Activated CD4-positive, alpha-beta T cell treated with anti-CD3 and anti-CD28 coated beads for 48 hours (primary cell): ENCODE data around the gene ARL16.

Source experiments
- DNase-seq: peaks from one replicate; pipeline ENCODE4 v3.0.0-alpha.2; 2020

Gene ARL16

DNA sequence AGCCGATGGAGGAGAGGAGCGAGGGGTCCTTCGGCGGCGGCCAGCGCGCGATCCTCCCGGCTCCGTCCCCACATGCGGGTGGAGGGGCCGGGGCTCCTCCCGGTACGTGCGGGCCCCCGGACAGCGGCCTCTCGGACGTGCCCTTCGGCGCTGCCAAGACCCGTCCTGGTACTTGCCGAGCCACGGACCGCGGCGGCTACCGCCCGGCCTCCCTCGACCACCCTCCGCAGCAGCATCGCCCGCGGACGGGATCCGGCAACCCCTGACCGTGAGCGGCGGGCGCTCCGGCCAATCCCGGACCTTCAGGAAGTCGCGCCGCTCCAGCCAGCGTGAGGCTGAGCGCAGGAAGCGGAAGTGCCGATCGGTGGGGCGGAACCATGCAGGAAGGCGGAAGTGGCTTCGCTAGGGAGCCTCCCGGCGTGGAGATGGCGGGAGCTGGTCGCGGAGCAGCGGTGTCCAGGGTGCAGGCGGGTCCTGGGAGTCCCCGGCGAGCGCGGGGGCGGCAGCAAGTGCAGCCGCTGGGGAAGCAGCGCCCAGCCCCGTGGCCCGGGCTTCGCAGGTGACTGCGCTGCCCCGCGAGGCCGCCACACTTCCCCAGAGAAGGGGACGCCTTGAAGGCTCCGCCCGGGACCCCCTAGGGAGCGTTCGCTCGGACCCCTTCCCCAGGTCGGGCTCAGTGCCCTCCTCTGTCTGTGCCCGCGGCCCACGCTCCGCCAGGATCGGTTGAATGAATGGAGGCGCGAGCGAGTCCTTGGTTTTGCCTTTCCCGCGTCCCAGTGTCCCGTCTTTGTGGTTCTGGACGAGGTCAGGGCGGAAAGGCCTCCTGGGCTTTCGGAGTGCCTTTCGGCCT is 17.0 kb downstream of the ARL16 start, which contains the start of the genes CCDC137 and OXLD1:
Gene CCDC137 (plus strand): TSS at position 396 of the 850 bp plus-strand sequence. CDS start 30 bp downstream, at position 426.
Gene OXLD1 (minus strand): TSS at position 264 of the 850 bp plus-strand sequence. CDS start 28 bp downstream, at position 236.
- peak; percentile 97 for DNase-seq

DNA sequence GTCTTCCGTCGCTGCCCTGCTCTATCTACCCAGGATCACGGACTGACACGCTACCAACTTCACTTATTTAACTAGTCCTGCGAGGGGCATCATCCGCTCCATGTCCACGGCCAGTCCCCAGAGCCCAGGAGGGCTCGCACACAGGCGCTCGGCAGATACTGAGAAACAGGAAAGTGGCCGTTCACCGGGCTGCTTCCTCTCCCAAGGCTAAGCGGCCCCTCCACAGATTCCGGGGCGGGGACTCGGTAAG is 17.6 kb downstream of the ARL16 start:
- DNase-seq, result peak; percentile 47

DNA sequence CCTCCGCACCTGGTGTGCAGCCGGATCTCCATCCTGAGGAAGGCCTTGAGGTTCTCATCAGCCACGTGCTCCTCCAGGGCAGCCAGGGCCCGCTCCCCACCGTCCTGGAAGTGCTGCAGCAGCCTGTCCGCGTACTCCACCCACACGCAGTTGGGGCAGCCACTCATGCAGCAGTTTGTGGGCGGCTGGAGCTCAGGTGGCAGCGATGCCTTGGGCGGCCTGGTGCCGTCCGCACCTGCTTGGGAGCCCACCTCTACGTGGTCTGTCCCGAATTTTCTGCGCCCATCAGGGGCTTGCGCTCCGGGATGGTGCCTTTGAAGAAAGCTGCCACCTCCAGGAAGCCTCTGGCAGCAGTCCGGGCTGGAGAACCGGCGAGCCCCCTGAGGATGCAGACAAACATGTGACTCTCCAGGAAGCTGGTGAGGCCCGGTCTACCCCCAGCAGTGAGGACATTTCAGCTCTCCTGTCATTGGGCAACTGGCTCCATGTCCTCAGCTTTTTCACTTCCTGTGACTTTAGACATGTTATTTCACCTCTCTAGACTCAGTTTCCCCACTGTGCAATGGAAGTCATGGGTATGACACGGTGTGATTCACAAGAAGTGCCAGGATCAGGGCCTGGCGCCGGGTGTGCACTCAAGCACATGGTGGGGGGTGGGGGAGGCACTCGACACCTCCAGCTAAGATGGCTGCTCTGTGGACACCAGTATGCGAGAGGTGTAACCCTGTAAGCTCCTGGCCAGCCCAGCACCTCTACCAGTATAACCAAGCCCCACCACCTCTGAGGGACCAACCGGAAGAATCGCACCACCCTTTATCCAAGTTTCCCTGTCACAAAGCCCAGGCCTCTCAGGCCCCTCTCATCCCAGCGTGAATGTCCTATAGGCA is 18.1 kb downstream of the ARL16 start:
- DNase-seq, result peak; percentile 80

DNA sequence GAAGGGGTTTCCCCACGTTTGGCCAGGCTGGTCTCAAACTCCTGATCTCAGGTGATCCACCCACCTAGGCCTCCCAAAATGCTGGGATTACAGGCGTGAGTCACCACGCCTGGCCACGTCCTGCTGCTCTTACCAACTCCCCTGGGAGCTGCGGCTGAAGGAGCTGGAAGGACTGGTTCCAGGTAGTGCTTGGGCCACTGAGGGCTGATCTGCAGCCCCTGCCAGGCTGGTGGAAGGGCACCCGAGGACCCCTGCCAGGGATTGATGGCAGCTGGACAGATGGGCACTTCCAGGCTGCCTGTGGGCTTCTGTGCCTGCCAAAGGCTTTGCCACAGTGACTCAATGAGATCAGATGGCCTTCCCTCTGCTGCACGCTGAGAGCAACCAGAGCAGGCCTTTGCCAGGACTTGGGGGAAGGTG is 19.5 kb downstream of the ARL16 start:
- DNase-seq, result peak; percentile 27

DNA sequence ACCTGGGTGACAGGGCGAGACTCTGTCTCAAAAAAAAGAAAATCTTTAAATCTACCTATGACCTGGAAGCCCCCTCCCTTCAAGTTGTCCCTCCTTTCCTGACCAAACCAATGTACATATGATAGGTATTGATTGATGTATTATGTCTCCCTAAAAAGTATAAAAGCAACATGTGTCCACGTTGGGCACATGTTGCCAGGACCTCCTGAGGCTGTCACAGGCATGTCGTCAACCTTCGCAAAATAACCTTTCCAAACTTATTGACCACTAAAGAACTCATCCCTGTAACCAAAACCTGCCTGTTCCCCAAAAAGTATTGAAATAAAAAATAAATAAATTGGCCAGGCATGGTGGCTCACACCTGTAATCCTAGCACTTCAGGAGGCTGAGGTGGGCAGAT is 21.6 kb downstream of the ARL16 start:
- DNase-seq, result no peak

DNA sequence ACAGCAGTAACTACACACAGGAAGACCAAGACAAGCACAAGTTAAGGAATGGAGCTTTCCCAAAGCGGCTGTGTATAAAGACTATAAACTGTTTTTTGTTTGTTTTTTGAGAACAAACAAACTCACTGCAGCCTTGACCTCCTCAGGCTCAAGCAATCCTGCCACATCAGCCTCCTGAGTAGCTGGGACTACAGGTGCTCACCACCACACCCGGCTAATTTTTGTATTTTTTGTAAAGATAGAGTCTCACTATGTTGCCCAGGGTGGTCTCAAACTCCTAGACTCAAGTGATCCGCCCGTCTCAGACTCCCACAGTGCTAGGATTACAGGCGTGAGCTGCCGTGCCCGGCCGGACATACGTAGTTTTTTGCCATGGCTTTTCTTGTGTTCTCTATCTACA is 23.2 kb downstream of the ARL16 start:
- DNase-seq, result no peak

DNA sequence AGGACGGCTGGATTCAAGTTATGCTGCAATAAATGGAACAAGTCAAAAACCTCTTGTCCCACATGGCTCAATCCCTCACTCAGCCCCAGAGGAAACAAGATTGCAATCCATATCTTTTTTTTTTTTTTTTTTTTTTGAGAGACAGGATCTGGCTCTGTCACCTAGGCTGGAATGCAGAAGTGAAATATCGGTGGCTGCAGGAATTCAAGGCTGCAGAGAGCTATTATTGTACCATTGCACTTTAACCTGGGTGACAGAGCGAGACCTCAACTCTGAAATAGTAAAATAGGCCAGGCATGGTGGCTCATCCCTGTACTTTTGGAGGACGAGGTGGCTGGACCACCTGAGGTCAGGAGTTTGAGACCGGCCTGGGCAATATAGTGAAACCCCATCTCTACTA is 24.6 kb downstream of the ARL16 start:
- DNase-seq, result no peak

DNA sequence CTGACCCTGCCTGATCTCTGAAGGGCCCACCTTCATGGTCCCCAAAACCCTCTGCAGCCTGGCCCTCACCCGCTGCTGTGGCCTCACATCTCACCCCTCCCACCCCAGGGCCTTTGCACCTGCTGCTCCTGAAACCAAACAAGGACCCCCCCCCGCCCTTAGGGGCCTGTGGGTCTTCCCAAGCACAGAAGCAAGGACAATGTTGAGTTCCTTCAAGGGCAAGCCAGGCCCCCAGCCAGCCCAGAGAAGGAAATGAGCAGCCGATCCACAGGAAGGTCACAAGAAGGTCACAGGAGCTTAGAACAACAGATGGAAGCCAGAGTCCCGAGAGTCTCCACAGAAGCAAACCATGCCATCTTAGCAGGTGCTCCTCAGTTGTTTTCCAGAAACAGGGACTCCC is 26.8 kb downstream of the ARL16 start:
- no peak for DNase-seq

DNA sequence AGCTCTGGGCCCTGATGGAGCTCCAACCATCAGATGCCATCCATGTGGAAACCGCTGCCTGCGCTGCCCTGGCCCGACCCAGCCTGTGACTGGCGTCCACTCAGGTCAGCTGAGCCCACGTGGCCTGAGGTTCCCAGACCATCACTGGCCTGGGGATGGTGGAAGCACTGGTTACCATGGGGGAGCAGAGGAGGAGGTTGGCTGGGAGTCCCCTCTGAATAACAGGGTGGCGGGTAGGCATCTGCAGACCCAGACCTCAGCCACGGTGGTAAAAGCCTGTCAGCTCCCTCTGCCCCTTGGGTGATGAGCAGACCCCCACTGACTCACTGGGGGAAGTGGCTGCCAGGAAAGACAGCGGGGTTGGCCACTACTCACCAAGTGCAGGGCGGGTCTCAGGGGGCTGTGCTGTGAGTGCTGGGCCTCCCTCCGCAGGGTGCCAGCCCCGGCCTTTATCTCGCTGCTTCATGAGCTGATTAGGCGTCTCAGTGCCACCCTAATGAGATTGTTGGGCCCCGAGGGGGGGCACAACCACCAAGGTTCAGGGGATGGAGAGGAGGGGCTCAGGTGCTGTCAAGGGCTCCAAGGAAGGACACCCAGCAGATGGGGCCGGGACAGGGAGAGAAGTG is 27.4 kb downstream of the ARL16 start, which contains the start of gene PDE6G:
Gene PDE6G (minus strand): TSS at position 425 of the 626 bp plus-strand sequence. CDS start 3,237 bp downstream, outside the sequence.
- DNase-seq, result no peak

DNA sequence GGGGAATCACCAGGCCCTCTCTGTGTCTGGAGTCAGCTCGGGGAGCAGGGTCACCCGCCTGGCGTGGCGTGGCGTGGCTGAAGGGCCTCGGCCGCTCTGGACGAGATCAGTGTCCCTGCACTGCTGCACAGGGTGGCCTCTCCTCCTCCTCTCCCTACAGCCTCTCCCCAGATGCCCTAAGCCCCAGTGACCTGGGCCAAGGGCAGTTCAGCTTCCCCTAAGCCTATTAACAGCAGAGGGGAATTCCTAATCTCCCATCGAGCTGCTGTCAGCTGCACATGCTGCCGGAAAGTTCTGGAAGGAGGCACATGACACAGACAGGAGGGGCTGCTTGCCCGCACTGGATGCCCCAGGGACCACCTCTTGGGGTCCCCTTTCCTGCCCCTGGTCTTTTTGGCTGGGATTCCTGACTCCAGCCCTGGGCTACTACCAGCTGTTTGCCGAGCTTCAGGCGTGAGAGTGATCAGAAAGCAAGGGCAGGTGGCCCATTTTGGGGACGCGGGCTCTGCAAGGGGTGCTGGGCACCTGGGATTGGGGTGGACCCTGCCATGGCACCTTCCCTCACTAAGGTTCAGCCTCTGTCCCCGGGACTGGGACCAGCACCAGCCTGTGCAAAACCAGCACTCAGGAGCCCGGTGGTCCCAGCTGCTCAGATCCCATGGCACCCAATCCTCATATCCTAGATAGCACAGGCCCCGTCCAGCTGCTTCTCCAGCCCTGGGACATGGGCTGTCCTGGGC is 28.0 kb downstream of the ARL16 start:
- no peak for DNase-seq

DNA sequence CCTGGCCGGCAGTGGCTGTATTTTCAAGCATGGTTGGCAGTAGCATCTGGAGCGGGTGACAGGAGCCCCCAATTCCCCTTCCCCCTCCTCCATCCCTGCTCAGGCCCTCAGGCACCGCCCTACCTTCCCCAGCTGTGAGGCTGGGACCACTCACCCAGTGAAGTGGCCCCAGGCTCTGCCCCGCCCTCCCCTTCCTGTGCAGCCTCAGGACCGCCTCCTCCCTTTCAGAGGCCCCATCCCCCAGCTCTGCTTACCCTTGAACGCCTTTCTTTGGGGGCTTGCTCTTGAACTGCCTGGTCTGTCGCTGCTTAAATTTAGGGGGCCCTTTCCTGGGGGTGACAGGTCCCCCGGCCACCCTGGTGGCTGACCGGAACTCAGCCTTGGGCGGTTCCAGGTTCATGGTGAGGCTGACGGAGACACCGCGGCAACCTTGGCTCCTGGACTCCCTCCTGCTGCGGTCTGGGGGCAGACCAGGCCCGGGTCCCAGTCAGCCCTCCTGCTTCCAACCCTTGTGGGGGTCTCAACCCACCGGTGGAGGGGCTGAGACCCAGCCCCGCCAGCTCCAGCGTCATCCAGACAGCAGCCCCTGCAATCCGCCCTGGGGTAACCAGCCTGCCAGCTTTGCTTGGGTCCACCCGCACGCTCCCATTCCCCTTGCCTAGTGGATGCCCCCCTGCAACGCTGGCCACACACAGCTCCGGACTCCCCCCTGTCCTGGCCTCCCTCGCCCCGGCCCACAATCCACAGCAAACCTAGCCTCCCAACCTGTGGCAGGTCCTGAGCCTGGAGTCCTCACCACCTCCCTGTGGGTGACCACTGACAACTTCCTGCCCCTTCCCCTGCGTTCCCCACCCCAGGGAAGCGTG is 30.5 kb downstream of the ARL16 start:
- DNase-seq, result peak; percentile 28

DNA sequence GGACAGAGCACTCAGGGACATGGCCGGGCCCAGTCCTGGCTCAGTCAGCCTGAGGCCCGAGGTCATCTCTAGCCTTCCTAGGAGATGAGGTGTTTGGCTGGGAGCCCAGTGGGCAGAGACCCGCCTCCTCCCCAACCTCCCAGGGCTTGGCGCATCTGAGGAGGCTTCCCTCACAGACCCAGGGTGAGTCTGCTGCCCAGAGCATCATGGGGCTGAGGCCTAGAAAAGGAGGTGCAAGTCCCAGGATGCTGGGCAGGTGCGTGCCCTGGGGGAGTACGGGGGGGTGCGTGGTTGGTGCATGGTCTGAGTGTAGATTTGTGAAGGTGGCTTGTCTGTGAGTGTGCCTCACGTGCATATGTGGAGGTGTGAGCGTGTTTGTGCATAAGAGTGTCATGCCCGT is 31.9 kb downstream of the ARL16 start:
- DNase-seq, result no peak

DNA sequence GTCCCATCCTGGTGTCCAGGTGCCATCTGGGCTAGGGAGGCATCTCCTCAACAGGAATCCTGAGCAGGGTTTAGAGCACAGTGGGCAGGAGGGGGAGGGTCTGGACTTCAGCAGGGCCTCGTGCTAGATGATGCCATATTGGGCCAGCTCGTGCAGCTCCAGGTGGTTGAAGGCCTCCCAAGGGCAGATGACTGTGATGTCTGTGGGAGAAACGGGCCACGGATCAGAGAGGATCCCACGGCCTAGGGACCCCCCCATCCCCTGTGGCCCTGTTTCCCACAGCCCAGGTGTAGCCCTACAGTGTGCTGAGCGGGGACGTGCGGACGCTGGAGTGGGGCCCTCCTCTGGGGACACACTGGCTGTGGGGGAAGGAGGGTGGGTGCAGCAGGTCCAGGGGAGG is 32.6 kb downstream of the ARL16 start:
- no peak for DNase-seq

DNA sequence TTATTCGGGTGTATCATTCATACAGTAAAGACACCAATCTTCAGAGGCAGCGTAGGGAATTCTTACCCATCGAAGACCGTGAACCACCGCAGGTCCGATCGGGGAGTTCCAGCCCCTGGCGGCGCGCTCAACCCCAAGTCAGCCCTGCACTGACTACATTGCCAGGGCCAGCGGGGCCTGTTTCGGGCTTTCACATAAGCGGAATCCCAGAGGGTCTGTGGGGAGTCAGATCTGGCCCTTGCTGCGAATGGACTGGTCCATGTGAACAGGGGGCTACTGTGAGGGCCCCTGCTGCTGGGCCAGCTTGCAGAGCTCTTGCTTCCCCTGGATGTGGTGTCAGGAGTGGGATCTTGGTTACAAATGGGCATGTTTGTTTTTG is 34.9 kb downstream of the ARL16 start:
- no peak for DNase-seq

DNA sequence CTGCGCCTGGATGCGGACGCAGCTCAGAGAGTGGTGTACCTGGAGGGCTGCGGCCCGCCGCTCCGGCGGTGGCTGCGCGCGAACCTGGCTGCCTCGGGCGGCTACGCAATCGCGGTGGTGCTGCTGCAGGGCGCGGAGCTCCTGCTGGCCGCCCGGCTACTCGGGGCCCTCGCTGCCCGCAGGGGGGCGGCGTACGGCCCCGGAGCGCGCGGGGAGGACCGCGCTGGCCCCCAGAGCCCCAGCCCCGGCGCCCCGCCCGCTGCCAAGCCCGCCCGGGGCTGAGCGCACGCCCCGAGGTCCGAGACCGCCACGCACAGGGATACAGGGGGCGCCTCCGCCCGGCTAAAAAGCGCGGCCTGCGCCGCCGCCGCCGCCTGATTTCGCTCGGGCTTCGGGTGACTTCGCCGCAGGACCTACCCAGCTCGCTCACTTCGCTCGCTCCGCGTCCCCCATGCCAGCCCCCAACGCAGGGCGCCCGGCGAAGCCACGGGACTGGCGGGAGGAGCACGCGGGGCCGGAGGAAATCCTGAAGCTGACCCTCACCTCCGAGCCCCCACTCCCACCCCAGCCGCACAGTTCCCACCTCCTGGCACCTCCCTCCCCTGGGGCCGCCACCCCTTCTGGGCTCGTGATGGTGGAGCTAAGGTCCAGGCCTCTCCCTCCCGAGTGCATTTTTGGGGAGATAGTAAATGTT is 35.4 kb downstream of the ARL16 start:
- no peak for DNase-seq

DNA sequence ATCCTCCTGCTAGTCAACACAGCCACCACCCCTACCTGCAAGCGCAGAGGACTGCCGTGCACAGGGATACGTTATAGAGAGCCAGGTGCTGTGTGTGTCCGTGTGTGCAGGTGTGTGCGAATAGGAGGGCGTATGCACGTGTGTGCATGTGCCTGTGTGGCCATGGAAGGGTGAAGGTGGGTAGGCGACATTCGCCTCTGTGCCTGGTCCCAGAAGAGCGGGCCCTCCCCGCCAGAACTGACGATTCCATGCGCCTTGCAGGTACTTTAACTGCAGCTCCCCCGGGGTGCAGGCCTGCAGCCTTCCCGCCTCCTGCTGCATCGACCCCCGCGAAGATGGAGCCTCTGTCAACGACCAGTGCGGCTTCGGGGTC is 36.0 kb downstream of the ARL16 start:
- DNase-seq, result no peak

DNA sequence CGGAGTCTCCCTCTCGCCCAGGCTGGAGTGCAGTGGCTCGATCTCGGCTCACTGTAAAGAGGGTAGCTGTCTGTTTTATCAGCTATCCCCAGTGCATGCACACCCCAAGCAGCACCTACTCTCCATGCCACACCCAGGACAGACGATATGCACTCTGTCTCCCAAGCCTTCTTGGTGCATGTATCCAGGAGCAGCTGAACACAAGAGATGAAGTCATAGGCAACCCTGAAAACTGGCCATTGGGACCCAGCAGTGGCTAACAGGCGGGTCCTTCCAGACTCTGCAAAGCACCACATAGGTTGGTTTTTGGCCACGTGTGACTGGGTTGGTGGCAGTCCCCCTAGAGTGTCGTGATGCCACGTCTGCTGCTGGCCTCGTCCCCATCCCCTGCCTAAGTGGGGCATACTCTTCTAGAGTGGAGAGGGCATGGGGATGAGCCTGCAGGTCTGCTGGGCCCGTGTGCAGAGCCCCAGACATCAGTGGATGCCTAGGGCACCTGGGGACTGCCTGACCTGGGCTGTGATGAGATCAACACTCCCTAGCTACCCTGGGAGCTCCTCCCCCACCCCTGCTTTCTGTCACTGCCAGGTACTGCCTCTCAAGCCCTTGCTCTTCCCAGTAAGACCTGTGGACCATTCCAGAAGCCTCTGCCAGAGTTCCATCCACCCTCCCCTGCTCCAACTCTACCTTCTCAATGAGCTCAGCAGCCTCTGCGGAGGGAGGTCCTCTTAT is 36.6 kb downstream of the ARL16 start:
- DNase-seq, result no peak

DNA sequence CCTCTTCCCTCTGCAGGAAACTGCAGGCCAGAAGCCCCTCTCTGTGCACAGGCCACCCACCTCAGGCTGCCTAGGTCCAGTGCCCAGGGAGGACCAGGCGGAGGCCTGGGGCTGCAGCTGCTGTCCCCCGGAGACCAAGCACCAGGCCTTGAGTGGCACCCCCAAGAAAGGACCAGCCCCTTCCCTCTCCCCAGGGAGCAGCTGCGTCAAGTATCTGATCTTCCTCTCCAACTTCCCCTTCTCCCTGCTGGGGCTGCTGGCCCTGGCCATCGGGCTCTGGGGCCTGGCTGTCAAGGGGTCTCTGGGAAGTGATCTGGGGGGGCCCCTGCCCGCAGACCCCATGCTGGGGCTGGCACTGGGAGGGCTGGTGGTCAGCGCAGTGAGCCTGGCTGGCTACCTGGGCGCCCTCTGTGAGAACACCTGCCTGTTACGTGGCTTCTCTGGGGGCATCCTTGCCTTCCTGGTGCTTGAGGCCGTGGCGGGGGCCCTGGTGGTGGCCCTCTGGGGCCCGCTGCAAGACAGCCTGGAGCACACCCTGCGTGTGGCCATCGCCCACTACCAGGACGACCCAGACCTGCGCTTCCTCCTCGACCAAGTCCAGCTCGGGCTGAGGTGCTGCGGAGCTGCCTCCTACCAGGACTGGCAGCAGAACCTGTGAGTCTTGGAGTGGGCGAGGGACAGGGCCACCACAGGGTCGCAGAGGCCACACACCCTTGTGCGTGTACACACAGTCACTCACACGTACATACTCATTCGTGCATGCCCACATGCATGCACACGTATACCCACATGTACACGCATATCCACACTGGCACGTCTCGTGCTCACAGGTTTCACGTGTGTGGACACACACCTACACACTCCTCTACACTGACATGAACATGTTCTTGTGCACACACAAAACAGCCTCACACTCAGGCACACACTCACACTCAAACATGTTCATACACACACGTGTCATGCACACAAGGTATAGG is 38.3 kb downstream of the ARL16 start:
- no peak for DNase-seq

DNA sequence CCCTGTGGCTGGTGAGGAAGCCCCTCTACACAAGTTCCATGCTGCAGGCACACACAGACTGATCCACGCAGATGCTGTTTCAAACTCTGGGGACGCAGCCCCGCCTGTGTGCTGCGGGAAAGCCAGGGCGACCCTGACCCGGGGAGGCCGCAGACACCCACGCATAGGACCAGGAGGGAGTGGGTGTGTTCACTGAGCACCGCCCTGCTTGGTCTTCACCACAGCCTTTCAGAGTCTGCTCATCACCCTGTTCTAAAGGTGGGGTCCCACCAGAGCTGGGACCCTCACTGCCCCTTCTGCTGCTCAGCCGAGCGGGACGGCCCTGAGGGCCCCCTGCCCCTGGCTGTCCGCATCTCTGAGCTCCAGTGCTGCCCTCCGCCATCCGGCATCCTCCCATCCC is 39.1 kb downstream of the ARL16 start:
- DNase-seq, result no peak
